ENCODE data around the gene CEP57L1. TPM values are rescaled to one million over a fixed set of nuclear protein-coding genes. Genes with fewer than 3 reads are reported as not detected.

CEP57L1 gene
- total and polyA plus RNA-seq, 12 donors = 8.6 to 29.6 (median 14.2) TPM

DNA sequence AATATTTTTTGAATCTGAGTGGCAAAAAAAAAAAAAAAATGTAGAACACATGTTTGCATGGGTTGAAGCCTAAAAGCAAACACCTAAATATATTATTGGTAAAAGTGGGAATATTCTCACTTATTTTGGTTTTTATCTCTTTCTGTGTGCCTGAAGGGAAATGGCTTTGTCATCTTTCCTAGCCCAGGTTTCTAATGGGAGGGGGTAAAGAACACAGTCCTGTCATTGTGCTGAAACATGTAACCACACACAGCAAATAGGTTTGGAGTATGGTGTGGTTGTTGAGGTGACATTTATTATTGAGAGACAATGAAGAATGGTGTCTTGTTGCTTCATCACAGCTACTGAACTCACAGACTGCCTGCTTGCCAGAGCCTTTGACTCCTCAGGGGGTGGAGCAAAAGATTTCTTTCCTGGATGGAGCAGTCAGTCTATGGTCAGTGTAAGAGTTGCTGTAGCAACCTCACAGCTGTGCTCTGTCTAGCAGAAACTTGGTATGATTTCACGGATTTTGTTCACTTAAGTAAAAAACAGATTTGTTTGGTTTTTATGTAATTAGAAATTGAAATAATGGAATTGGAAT, 70.2 kb downstream of the CEP57L1 start:
- TF ChIP-seq, protein P1, sequence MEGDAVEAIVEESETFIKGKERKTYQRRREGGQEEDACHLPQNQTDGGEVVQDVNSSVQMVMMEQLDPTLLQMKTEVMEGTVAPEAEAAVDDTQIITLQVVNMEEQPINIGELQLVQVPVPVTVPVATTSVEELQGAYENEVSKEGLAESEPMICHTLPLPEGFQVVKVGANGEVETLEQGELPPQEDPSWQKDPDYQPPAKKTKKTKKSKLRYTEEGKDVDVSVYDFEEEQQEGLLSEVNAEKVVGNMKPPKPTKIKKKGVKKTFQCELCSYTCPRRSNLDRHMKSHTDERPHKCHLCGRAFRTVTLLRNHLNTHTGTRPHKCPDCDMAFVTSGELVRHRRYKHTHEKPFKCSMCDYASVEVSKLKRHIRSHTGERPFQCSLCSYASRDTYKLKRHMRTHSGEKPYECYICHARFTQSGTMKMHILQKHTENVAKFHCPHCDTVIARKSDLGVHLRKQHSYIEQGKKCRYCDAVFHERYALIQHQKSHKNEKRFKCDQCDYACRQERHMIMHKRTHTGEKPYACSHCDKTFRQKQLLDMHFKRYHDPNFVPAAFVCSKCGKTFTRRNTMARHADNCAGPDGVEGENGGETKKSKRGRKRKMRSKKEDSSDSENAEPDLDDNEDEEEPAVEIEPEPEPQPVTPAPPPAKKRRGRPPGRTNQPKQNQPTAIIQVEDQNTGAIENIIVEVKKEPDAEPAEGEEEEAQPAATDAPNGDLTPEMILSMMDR (IDR thresholded peaks at IDR 0.05) = no peak
- no peak for TF ChIP-seq POLR2A (IDR thresholded peaks at IDR 0.05)
- Histone ChIP-seq H3K4me3 (no peak overlapping the region), H3K27me3 (no peaks in the 10 kb centered on the region), H3K36me3 (replicated peaks in 1 of 2) (no peaks in the 10 kb centered on the region), H3K9me3 (replicated peaks in 1 of 3) (no peaks in the 10 kb centered on the region), H3K27ac (no peak overlapping the region), H3K4me1 (replicated peaks in 1 of 2) (peaks cover 0 to 3% of the 10 kb centered on the region in 2 donors)
- intact Hi-C loops (cut with DNase I) = no loop called here
- 52 to 76% (median 57%) methylated on average over 1 of the region's 1 CpG for WGBS, 4 donors
- DNase-seq = peak in 6 of 7 donors; percentile 11 to 62 (median 30)

DNA sequence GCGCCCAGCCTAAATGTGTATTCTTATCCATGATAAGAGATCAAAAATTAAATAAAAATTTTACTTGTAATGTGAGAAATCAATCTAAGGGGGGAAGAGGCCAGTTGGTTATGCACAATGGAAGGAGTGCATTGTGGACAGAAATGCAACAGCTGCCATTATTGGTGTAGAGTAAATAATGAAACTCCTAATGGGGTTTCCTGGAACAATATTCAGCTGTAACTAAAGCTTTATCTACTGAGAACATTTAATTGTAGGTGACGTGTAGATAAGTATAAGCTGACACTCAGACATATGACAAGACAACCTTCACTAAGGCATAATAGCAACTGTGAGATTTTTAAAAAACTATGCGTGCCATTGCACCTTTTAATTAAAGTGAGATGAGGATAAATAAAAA, 71.4 kb downstream of the CEP57L1 start:
- DNase-seq = no peak
- Histone ChIP-seq H3K36me3 (replicated peaks in 1 of 2) (no peaks in the 10 kb centered on the region), H3K27me3 (no peaks in the 10 kb centered on the region), H3K4me3 (no peak overlapping the region), H3K4me1 (replicated peaks in 1 of 2) (peaks cover 0 to 3% of the 10 kb centered on the region in 2 donors), H3K9me3 (replicated peaks in 1 of 3) (no peaks in the 10 kb centered on the region), H3K27ac (no peak overlapping the region)
- 94 to 98% (median 96%) methylated on average over 3 of the region's 3 CpGs for WGBS, 4 donors
- intact Hi-C loops (cut with DNase I) = no loop called here
- TF ChIP-seq, protein P1 (IDR thresholded peaks at IDR 0.05) = no peak
- TF ChIP-seq POLR2A (IDR thresholded peaks at IDR 0.05) = no peak

DNA sequence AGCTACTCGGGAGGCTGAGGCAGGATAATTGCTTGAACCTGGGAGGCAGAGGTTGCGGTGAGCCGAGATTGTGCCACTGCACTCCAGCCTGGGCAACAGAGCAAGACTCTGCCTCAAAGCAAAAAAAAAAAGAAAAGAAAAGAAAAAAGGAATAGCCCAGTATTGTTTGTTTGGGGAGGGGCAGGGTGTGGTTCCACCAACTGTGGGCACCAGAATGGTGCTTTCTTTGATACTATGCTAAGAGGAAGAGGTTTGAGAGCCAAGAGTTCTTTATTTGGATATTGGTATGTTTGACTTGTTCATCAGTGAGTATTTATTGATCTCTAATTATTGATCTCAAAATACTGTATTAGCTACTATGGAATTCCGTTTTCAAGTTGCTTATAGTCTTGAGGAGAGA, 72.3 kb downstream of the CEP57L1 start:
- Histone ChIP-seq H3K36me3 (replicated peaks in 1 of 2) (no peaks in the 10 kb centered on the region), H3K9me3 (replicated peaks in 1 of 3) (no peaks in the 10 kb centered on the region), H3K27ac (no peak overlapping the region), H3K27me3 (no peaks in the 10 kb centered on the region), H3K4me1 (replicated peaks in 1 of 2) (peaks cover 0 to 3% of the 10 kb centered on the region in 2 donors), H3K4me3 (no peak overlapping the region)
- no peak for DNase-seq
- WGBS, 4 donors = 95 to 98% (median 96%) methylated on average over 4 of the region's 4 CpGs
- TF ChIP-seq, protein P1 (IDR thresholded peaks at IDR 0.05) = no peak
- no peak for TF ChIP-seq POLR2A (IDR thresholded peaks at IDR 0.05)
- intact Hi-C loops (cut with DNase I) = no loop called here

DNA sequence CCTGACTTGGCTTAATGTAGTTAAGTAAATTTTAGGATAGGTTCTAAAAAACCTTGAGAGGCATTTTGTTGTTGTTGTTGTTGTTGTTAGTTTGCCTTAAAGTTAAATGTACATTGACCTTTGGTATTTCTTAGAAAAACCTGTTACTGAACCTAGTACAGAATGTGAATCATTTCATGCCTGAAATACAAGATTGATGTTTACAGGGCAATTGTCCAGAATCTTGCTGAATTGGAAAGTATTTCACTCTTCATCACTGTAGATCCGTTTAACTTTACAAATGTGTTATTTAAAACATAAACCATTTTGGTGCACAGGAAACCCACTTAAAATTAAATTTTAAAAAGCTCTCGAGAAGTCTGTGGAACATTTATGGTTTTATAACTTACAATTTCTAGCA, 75.0 kb downstream of the CEP57L1 start:
- H3K36me3 ChIP-seq (replicated peaks in 1 of 2) = no peaks in the 10 kb centered on the region
- H3K4me3 ChIP-seq = no peak overlapping the region
- H3K4me1 ChIP-seq (replicated peaks in 1 of 2) = peaks cover 0 to 3% of the 10 kb centered on the region in 2 donors
- intact Hi-C loops (cut with DNase I) = no loop called here
- WGBS, 4 donors = 47 to 57% (median 51%) methylated on average over 2 of the region's 2 CpGs
- H3K9me3 ChIP-seq (replicated peaks in 1 of 3) = no peaks in the 10 kb centered on the region
- no peak for DNase-seq
- no peak overlapping the region for H3K27ac ChIP-seq
- no peak for TF ChIP-seq POLR2A (IDR thresholded peaks at IDR 0.05)
- TF ChIP-seq, protein P1 (IDR thresholded peaks at IDR 0.05) = no peak
- no peaks in the 10 kb centered on the region for H3K27me3 ChIP-seq

All from adrenal gland (tissue), 12 donors.